BJ (cell line): Measurements from ENCODE around the gene TOX2. TPM values are rescaled to one million over a fixed set of nuclear protein-coding genes. Genes with fewer than 3 reads are reported as not detected.

Experiments used
- CTCF ChIA-PET: fragments of 350-600 bp; formaldehyde crosslinking; extraction: SDS; loops from one replicate; lab custom pipeline; 2021; ENCODE audit warnings: antibody characterized with exemption, inconsistent platforms; lab: Yijun Ruan, JAX
- POLR2A ChIA-PET: fragments of 300-600 bp; sonication (Branson Sonifier 250); formaldehyde crosslinking; extraction: SDS; loops from one replicate; lab custom pipeline; 2021; ENCODE audit warnings: antibody characterized with exemption; lab: Charles Lee
- DNase-seq: peaks from one replicate; pipeline ENCODE4 v3.0.0-alpha.2; 2011; ENCODE audit warnings: low read depth
- H3K27me3 ChIP-seq: 2 replicates; pipeline ENCODE4 v1.6.0; 2011; ENCODE audit warnings: low read length; ENCODE audit not compliant: control insufficient read depth, insufficient read depth
- H3K36me3 ChIP-seq: 2 replicates; pipeline ENCODE4 v1.5.1; 2011; ENCODE audit warnings: low read length; ENCODE audit not compliant: control insufficient read depth, insufficient read depth
- H3K4me3 ChIP-seq: 2 replicates; pipeline ENCODE4 v1.5.1; 2011; ENCODE audit warnings: low read depth, mild to moderate bottlenecking, control low read depth, low read length
- CTCF ChIP-seq: IDR thresholded peaks from 2 replicates; pipeline ENCODE4 v1.5.1; 2011; ENCODE audit warnings: low read depth, mild to moderate bottlenecking, control low read depth, inconsistent platforms, low read length, moderate library complexity; ENCODE audit not compliant: insufficient read depth
- polyA plus RNA-seq: library from polyadenylated mRNA; depleted of rRNA; stranded (reverse); fragments of >200 nt; gene quantifications from 2 replicates; pipeline ENCODE4 v1.2.3, GENCODE V29; 2011

The TOX2 gene
- polyA plus RNA-seq, 1 experiment: 7.6 TPM

DNA sequence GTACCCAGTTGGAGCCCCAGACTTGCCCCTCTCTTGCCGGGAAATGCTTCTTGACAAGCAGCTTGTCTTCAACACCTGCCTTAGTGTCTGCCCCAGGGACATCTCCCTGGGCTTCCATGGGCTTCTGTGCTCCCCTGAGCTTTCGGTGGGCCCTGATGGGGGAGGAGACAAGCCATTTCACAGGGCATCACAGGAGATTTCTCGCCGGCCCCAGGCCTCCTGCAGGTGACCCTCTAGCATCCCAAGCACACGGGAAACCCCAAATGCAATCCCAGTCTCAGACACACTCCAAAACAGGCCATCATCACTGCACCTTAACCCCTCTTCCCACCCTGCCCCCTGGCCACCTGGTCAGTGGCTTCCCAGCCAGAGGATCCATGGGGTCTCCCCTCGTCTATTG lies 197.8 kb downstream of the TOX2 start:
- CTCF ChIA-PET: interaction anchor here (0.7 to 11.7 kb wide), 3 partner anchors 18 to 199 kb away, joined by 3 to 307 read pairs (median 5); partner anchors contain the start of genes FITM2 and JPH2
- no peak for DNase-seq
- TF ChIP-seq CTCF: no peak
- no peaks in the 10 kb centered on the region for H3K27me3 ChIP-seq
- H3K4me3 ChIP-seq: no peak overlapping the region
- POLR2A ChIA-PET: no interaction called here
- H3K36me3 ChIP-seq: no peaks in the 10 kb centered on the region

- ChIA-PET POLR2A (no interaction called here), CTCF (interaction anchor here (0.9 to 11.7 kb wide), 3 partner anchors 8 to 198 kb away, joined by 4 to 307 read pairs (median 5); partner anchors contain the start of genes FITM2 and JPH2)
- no peak overlapping the region for H3K4me3 ChIP-seq
- H3K36me3 ChIP-seq: no peaks in the 10 kb centered on the region
- DNase-seq: no peak
- TF ChIP-seq CTCF: no peak
- no peaks in the 10 kb centered on the region for H3K27me3 ChIP-seq
Measured at GRCh38 chr20:44112889-44113617, 198.4 kb downstream of the TOX2 start.

DNA sequence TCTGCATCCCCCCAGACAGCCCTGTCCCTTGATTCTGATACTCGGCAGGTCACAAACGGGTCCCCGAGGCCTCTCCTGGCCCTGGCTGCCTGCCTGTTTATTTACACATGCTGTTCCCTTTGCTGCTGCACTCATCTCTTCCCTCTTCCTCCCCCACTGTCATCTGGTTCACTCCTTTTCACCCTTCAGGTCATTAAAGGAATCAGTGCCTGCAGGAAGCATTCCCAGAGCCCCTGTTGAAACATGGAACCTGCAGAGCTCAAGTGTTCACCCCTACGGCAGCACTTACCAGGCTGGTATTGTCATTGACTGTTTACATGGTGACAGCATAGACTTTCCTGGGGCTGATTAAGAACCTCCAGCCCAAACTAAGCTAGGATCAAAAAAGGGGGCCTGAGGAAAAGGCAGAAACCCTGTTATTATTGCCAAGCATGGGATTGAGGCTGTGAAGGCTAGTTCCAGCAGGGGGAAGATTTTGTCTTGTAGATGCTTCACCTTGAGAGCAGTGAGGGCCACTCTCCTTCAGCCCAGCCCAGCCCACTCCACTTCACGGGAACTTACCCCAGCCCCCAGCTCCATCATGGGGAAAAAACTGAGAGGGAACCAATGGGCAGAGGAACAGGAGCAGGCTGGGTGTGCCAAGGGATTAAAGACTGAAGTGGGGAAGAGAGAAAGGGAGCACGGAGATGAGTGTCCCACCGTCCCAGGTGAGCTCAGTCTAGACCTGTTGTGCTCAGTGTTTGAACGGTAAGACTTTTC lies 199.1 kb downstream of the TOX2 start:
- CTCF ChIA-PET: interaction anchor here (0.9 to 11.7 kb wide), 5 partner anchors 9 to 198 kb away, joined by 3 to 307 read pairs (median 4); partner anchors contain the start of genes FITM2 and JPH2
- TF ChIP-seq CTCF: no peak
- POLR2A ChIA-PET: no interaction called here

DNA sequence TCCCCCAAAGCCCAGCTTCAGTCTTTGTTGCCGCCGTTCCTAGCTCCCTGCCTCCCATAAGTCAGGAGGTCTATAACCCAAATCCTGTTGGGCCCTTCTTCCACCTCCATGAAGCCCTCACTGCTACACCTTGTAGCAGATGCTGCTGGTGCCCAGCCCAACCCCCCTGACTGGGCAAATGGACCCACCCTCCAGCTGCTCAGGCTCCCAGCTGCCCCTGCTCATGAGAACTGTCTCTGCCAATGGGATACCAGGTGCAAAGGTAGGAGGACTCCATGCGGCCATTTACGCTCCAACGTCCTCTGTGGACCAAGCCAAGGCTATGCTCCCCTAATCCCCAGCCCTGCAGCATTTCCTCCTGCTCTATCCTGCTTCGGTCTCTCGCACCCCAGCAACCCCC lies 200.5 kb downstream of the TOX2 start:
- TF ChIP-seq CTCF: no peak
- POLR2A ChIA-PET: no interaction called here
- CTCF ChIA-PET: interaction anchor here (1.2 to 11.7 kb wide), 5 partner anchors 20 to 196 kb away, joined by 3 to 307 read pairs (median 13); partner anchors contain the start of genes FITM2 and JPH2
- H3K27me3 ChIP-seq: no peaks in the 10 kb centered on the region
- no peak for DNase-seq
- no peak overlapping the region for H3K4me3 ChIP-seq
- no peaks in the 10 kb centered on the region for H3K36me3 ChIP-seq

More for the DNA sequence above, 199.1 kb downstream of the TOX2 start:
- no peak overlapping the region for H3K4me3 ChIP-seq
- H3K27me3 ChIP-seq: no peaks in the 10 kb centered on the region
- DNase-seq: no peak
- H3K36me3 ChIP-seq: no peaks in the 10 kb centered on the region
